Glomerular visceral epithelial cell (primary cell): ENCODE measurements around the gene SLC22A1.

Source experiments
- DNase-seq: peaks from one replicate; pipeline ENCODE4 v3.0.0-alpha.2; 2016; ENCODE audit errors: extremely low spot score

The SLC22A1 gene

GRCh38 chr6:160173806-160174527 lies 52.4 kb downstream of the SLC22A1 start:
- no peak for DNase-seq

- DNase-seq = peak; percentile 36
These were observed 53.1 kb downstream of the SLC22A1 start for GRCh38 chr6:160174681-160175080.

- DNase-seq = peak; percentile 45
These were observed 55.6 kb downstream of the SLC22A1 start for GRCh38 chr6:160177220-160177619.

GRCh38 chr6:160178271-160178670 lies 56.7 kb downstream of the SLC22A1 start:
- DNase-seq = no peak

GRCh38 chr6:160180706-160181105 lies 59.1 kb downstream of the SLC22A1 start:
- no peak for DNase-seq

GRCh38 chr6:160188773-160189172 lies 67.2 kb downstream of the SLC22A1 start:
- DNase-seq = peak; percentile 40

GRCh38 chr6:160190081-160190480 lies 68.5 kb downstream of the SLC22A1 start:
- no peak for DNase-seq

- DNase-seq = no peak
These were observed 69.4 kb downstream of the SLC22A1 start for GRCh38 chr6:160190973-160191372.

- DNase-seq = no peak
These were observed 71.2 kb downstream of the SLC22A1 start for GRCh38 chr6:160192840-160193239.

GRCh38 chr6:160194808-160195207 lies 73.2 kb downstream of the SLC22A1 start:
- no peak for DNase-seq

- no peak for DNase-seq
These were observed 76.0 kb downstream of the SLC22A1 start for GRCh38 chr6:160197662-160198061.

GRCh38 chr6:160198606-160199211 lies 77.1 kb downstream of the SLC22A1 start:
- peak; percentile 58 for DNase-seq

- DNase-seq = no peak
These were observed 79.4 kb downstream of the SLC22A1 start for GRCh38 chr6:160201061-160201460.

GRCh38 chr6:160202411-160202810 lies 80.8 kb downstream of the SLC22A1 start:
- DNase-seq = peak; percentile 62

- no peak for DNase-seq
These were observed 81.5 kb downstream of the SLC22A1 start for GRCh38 chr6:160203076-160203475.

GRCh38 chr6:160203522-160203921 lies 81.9 kb downstream of the SLC22A1 start:
- DNase-seq = no peak

- DNase-seq = no peak
These were observed 82.3 kb downstream of the SLC22A1 start for GRCh38 chr6:160203953-160204352.

- DNase-seq = no peak
These were observed 83.1 kb downstream of the SLC22A1 start for GRCh38 chr6:160204710-160205109.

GRCh38 chr6:160207618-160208017 lies 86.0 kb downstream of the SLC22A1 start:
- DNase-seq = no peak
